ENCODE results near the gene GDF7. TPM values are rescaled to one million over a fixed set of nuclear protein-coding genes. Genes with fewer than 3 reads are reported as not detected.

Gene GDF7
- total RNA-seq, 1 donor from 2014 or later, result not detected

- no peak for TF ChIP-seq CTCF (conservative IDR thresholded peaks at IDR 0.05; ENCODE audit: low read depth, low read length)
- H3K4me3 ChIP-seq (ENCODE audit: low read depth, low read length), result no peak overlapping the region
- DNase-seq (ENCODE audit: low read depth), result no peak
Measured at GRCh38 chr2:20652673-20653575, 14.0 kb upstream of the GDF7 start.

- DNase-seq (ENCODE audit: low read depth), result no peak
- peak; percentile 10 for TF ChIP-seq CTCF (conservative IDR thresholded peaks at IDR 0.05; ENCODE audit: low read depth, low read length)
- no peak overlapping the region for H3K4me3 ChIP-seq (ENCODE audit: low read depth, low read length)
Measured at GRCh38 chr2:20653695-20654534, 13.0 kb upstream of the GDF7 start.

GRCh38 chr2:20654535-20654813 is 12.5 kb upstream of the GDF7 start:
- H3K4me3 ChIP-seq (ENCODE audit: low read depth, low read length), result no peak overlapping the region
- DNase-seq (ENCODE audit: low read depth), result no peak
- TF ChIP-seq CTCF (conservative IDR thresholded peaks at IDR 0.05; ENCODE audit: low read depth, low read length), result no peak

GRCh38 chr2:20656561-20656960 is 10.4 kb upstream of the GDF7 start:
- DNase-seq (ENCODE audit: low read depth), result no peak
- H3K4me3 ChIP-seq (ENCODE audit: low read depth, low read length), result no peak overlapping the region
- TF ChIP-seq CTCF (conservative IDR thresholded peaks at IDR 0.05; ENCODE audit: low read depth, low read length), result no peak

- DNase-seq (ENCODE audit: low read depth), result no peak
- TF ChIP-seq CTCF (conservative IDR thresholded peaks at IDR 0.05; ENCODE audit: low read depth, low read length), result no peak
Measured at GRCh38 chr2:20657522-20658235, 9.3 kb upstream of the GDF7 start.

GRCh38 chr2:20660506-20661420 is 6.2 kb upstream of the GDF7 start:
- no peak for TF ChIP-seq CTCF (conservative IDR thresholded peaks at IDR 0.05; ENCODE audit: low read depth, low read length)
- no peak for DNase-seq (ENCODE audit: low read depth)
- no peak overlapping the region for H3K4me3 ChIP-seq (ENCODE audit: low read depth, low read length)

More at GRCh38 chr2:20657522-20658235, 9.3 kb upstream of the GDF7 start:
- no peak overlapping the region for H3K4me3 ChIP-seq (ENCODE audit: low read depth, low read length)
